Right hindlimb (tissue), 1 donor: ENCODE measurements around the gene MBP.

Experiments
- DNase-seq: peaks from one replicate; pipeline ENCODE4 v3.0.0-alpha.2; 2018

MBP gene

GRCh38 chr18:77132369-77133050, at the start of gene MBP:
Gene MBP (minus strand): TSS chr18:77132783. CDS start chr18:77105261, 27,522 bp downstream.
- no peak for DNase-seq

- DNase-seq: no peak
These were observed 49.5 kb upstream of the MBP start for GRCh38 chr18:77181950-77182707.

DNA sequence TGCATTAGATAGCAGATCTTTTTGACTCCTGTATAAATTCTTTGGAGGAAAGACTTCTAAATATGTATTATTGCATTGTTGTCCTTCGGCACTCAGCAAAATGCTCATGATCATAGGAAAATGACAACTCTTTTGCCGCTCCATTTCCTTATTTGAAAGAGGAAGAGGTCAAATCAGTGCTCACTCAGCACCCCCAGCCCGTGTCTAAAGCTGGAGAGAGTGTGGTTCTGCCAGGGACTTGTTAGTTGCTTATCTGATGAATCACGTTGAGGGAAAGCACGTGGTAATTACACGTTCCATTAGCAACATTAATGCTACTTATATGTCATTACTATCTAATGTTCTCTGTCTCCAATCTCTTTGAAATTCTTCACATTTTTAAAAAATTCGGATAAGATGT, 46.0 kb upstream of the MBP start:
- DNase-seq: no peak

DNA sequence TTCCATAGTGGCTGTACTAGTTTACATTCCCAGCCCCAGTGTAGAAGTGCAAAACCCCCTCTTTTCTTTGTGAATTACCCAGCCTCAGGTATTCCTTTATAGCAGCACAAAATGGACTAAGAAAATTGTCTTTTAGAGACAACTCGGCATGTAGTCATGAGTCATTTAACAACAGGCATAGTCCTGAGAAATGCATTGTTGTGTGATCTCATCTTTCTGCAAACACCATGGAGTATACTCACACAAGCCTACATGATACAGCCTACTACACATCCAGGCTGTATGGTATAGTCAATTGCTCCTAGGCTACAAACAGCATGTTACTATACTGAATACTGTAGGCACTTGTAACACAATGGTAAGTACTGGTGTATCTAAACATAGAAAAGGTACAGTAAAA, 44.4 kb upstream of the MBP start:
- no peak for DNase-seq

DNA sequence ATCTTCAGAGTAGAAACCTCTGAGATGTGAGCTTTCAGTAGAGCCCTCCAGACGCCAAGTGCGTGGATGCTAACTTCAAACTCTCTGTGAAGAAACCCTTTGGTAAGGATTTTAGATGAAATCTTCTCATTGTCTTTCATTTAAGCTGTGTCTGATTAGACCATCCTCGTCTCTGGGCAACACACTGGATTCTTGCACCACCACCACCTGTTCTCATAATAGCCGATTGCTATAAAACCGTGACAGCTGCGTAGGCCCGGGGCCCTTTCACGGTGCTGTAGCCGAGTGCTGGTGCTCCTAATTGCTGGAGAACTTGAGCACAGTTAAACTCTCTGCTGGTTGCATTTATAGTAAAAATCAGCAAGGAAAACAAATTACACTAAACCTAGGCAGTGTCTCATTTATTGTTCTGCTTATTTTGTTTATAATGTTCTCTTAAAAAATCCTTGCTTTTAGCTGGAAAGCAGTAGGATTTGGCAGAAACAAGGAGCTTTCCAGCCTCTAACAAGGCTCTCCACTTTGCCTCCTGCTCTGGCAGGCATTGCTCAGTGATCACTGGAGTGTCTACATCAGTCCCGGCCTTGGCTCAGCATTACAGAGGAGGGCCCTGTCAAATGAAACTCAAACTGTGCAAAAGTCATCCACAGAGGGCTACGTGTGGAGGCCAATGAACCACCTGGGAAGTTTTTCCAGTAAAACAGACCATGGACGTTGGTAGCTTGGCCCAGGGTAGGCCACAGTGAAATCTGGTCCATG, 40.9 kb upstream of the MBP start:
- peak; percentile 64 for DNase-seq

- no peak for DNase-seq
These were observed 38.4 kb upstream of the MBP start for GRCh38 chr18:77170890-77171410.

- DNase-seq: peak; percentile 49
These were observed 36.3 kb upstream of the MBP start for GRCh38 chr18:77168811-77169311.

GRCh38 chr18:77167251-77167650, 34.7 kb upstream of the MBP start:
- no peak for DNase-seq

GRCh38 chr18:77166523-77166922, 33.9 kb upstream of the MBP start:
- no peak for DNase-seq

GRCh38 chr18:77165503-77166188, 33.1 kb upstream of the MBP start:
- DNase-seq: peak; percentile 85

GRCh38 chr18:77164763-77165485, 32.3 kb upstream of the MBP start:
- DNase-seq: no peak

GRCh38 chr18:77164026-77164425, 31.4 kb upstream of the MBP start:
- no peak for DNase-seq

DNA sequence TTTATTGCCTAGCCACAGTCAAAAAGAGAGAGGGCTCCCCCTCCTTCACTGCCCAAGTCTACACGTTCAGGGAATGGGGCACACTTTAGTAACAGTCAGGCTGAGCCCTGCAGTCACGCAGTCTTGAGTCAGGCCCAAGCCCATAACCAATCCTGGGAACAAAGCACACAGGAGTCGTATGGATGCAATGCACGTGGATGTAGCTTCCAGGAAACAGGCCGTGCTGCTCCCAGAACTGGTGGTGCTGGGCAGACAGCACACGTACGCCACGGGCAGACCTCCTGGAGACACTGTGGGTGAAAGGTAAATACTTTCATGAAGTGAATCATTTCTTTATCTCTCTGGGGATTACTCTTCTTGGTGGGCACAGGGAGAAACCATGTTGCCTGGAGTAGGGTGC, 30.0 kb upstream of the MBP start:
- no peak for DNase-seq

- DNase-seq: no peak
These were observed 29.4 kb upstream of the MBP start for GRCh38 chr18:77161961-77162360.

DNA sequence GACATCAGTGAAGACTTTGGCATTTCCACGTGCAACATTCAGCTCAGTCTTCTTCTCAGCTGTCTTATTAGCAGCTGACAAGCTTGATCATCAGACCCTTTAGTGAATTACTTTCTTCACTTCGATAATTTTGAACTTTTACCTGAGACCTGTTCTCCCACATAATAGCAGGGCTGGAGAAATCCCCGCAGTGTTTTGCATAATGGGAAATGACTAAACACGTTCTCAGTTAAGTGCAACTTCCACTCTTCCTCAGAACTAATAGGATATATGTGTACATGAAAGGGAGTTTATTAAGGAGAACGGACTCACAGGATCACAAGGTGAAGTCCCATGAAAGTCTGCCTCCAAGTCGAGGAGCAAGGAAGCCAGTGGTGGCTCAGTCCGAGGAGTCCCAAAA, 28.8 kb upstream of the MBP start:
- DNase-seq: no peak

DNA sequence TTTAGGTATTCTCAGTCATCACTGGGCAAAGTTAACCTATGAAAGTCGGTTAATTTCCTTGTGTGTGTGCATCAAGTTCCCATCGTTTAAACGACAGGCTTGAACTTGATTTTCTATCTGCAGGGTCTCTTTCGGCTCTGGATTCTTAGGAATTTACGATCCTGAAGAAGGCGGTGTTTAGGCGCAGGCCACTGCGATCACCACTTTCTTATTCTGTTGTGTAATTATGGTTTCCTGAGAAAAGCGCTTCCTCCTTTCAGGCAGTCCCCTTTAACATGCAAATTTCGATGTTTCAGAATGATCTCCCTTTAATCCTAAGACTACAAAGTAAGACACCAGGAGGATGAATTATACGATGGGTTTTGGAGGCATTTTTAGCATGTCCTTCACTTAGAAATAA, 27.9 kb upstream of the MBP start:
- no peak for DNase-seq

DNA sequence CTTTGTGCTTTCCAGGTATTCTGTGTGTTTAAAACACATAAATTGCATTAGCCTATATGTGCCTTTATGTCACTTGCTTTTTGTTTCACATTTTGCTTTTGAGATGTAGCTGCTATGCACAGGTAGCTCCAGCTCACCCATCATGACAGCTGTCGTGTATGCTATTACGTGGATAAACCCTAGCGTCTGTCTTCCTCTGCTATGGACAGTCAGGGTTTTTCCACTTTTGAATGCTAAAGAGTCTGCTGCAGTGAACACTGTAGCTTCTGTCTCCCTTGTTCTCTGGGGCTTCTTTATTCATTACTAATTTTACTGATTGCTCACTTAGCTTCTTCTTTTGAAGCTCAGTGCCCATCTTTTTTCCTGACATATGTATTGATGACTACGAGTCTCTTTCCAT, 24.7 kb upstream of the MBP start:
- DNase-seq: no peak

GRCh38 chr18:77155031-77155430, 22.4 kb upstream of the MBP start:
- DNase-seq: no peak

DNA sequence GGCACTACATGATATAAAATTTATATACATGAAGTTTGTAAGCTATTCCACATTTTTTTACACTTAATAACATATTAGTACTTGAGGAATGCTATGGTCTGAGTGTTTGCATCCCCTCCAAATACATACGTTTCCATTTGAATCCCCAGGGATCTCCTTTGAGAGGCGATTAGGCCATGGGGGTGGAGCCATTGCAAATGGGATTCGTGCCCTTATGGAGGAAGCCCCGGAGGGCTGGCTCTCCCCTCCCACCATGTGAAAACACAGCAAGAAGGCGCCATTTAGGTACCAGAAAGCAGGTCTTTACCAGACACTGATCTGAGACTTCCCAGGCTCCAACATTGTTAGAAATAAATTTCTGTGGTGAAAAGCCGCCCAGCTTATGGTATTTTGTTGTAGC, 20.8 kb upstream of the MBP start:
- DNase-seq: no peak

DNA sequence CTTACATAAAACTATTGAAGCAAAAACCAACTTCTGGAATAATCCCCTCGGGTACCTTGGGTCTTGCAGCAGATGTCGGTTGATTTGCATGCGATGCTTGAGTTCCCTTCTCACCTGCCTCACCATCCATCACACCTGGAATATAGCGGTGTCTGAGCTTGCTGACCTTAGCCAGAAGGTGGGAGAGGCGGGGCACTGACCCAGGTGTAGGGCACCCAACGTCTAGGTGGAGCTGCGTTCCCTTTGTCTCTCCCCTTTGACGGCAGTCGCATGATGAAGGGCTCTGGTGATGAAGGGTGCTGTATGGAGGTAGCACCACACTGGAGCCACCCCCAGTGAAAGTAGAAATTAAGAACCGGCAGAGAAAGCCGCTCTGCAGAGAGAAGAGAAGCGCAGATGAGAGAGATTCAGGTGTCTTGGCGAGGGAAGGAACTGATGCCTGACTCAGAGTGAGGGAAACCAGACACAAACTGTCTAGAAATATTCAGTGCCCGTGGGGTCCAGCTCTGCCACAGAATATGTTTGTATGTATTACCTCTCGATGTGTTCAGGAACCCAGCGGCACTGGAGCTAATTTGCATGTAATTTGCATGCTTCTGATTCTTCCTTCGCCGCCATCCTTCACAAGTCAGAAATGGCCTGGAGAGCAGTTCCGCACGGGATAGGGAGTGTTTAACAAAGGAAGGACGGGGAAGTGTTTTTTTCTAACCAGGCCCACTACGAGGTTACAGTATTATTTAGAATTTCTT, 19.4 kb upstream of the MBP start:
- no peak for DNase-seq

DNA sequence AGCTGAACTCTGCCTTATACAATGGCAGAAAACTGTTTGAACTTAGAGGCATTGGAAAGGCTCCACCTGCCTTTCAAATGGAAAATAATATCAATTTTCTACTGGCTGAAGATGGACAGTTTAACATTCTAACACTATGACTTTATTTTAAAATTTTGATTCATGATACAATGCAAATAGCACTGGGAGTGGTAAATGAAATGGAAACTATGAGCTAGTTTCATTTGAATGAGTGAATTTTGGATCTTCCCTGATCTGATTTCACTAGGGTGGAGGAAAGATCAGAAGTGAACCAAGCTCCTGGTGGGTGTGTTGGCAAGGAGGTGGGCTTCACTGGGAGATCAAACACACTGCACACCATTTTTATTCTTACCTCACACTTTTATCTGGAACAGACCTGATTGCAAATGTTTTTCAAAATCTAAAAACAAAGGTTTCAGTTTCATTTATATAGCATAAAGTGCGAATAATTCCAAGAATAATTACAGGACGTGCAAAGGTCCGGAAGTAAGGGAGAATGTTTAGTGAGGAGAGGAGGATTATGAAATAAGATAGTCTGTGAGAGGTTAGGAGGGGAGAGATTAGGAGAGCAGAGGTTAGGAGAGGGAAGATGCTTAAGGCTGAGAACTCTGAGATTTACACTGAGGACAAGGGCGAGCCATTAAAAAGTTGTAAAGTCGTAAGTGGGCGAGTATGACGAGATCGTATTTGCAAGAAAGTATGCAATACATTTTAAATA, 18.6 kb upstream of the MBP start:
- no peak for DNase-seq
